ENCODE data around the gene BFSP2.

DNA sequence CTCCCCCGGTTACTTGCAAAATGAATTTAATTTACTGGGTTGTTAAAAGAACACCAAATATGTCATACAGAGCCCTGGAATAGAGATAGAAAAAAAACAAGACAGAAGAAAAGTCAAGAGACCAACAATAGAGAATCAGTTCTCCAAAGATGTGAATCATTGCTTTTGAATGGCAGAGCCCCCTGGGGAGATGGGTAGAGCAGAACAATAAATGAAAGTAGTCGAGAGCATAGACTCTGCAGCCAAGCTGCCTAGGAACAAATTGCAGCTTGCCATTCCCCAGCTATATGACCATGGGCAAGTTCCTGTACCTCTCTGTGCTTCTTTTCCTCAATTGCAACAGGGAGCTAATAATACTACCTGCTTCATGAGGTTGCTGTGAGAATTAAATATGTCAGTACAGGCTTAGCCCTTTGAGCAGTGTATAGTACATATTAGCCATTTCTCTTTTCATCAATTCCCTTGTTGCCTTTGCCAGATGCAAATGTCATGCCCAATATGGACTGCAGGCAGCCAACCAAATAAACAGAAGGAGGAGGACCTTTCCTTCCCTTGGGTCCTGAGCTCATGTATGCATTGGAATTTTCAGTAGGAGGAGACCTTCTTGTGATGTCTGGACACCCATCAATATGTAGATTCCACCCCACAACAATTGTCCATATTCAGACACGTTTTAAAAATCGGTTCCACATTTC is 25.0 kb upstream of the BFSP2 start:
- TF ChIP-seq, protein P1, sequence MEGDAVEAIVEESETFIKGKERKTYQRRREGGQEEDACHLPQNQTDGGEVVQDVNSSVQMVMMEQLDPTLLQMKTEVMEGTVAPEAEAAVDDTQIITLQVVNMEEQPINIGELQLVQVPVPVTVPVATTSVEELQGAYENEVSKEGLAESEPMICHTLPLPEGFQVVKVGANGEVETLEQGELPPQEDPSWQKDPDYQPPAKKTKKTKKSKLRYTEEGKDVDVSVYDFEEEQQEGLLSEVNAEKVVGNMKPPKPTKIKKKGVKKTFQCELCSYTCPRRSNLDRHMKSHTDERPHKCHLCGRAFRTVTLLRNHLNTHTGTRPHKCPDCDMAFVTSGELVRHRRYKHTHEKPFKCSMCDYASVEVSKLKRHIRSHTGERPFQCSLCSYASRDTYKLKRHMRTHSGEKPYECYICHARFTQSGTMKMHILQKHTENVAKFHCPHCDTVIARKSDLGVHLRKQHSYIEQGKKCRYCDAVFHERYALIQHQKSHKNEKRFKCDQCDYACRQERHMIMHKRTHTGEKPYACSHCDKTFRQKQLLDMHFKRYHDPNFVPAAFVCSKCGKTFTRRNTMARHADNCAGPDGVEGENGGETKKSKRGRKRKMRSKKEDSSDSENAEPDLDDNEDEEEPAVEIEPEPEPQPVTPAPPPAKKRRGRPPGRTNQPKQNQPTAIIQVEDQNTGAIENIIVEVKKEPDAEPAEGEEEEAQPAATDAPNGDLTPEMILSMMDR (IDR thresholded peaks at IDR 0.05): no peak
- TF ChIP-seq POLR2AphosphoS5 (IDR thresholded peaks at IDR 0.05) (no peak), POLR2A (IDR thresholded peaks at IDR 0.05) (no peak)
